Measurements from ENCODE around the gene ARHGAP22.

ARHGAP22 gene

DNA sequence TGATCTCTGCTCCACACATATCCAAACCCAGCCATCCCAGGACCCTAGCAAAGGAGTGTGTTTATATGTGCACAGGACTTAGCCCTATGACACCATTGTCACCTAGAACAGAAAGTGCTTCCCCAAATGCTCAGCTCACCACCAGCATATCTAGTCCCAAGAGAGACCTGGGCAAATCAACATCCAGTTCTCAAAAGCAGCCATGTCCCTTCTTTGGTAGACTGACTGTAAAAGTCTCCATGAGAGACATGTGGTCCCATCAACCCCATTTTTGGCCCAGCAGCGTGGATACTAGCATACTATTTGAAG is 20.9 kb upstream of the ARHGAP22 start:
- Histone ChIP-seq H3K27ac (replicated peaks) (no peak overlapping the region), H3K4me3 (replicated peaks; ENCODE audit: insufficient read depth, low read length) (no peak overlapping the region), H3K27me3 (ENCODE audit: insufficient read depth, poor library complexity, severe bottlenecking) (no peaks in the 10 kb centered on the region)
- no peak for DNase-seq (ENCODE audit: low read depth in 1 of 2, low spot score in 1 of 2)
- TF ChIP-seq POLR2AphosphoS5 (IDR thresholded peaks at IDR 0.05; ENCODE audit: low read depth) (no peak), SPI1 (IDR thresholded peaks at IDR 0.05; ENCODE audit: borderline replicate concordance, low read depth) (no peak), CTCF (IDR thresholded peaks at IDR 0.05; ENCODE audit: insufficient read depth, low read length) (no peak), GABPA (IDR thresholded peaks at IDR 0.05; ENCODE audit: low read depth) (no peak)
- TF ChIP-seq, protein P1, sequence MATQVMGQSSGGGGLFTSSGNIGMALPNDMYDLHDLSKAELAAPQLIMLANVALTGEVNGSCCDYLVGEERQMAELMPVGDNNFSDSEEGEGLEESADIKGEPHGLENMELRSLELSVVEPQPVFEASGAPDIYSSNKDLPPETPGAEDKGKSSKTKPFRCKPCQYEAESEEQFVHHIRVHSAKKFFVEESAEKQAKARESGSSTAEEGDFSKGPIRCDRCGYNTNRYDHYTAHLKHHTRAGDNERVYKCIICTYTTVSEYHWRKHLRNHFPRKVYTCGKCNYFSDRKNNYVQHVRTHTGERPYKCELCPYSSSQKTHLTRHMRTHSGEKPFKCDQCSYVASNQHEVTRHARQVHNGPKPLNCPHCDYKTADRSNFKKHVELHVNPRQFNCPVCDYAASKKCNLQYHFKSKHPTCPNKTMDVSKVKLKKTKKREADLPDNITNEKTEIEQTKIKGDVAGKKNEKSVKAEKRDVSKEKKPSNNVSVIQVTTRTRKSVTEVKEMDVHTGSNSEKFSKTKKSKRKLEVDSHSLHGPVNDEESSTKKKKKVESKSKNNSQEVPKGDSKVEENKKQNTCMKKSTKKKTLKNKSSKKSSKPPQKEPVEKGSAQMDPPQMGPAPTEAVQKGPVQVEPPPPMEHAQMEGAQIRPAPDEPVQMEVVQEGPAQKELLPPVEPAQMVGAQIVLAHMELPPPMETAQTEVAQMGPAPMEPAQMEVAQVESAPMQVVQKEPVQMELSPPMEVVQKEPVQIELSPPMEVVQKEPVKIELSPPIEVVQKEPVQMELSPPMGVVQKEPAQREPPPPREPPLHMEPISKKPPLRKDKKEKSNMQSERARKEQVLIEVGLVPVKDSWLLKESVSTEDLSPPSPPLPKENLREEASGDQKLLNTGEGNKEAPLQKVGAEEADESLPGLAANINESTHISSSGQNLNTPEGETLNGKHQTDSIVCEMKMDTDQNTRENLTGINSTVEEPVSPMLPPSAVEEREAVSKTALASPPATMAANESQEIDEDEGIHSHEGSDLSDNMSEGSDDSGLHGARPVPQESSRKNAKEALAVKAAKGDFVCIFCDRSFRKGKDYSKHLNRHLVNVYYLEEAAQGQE (IDR thresholded peaks at IDR 0.05; ENCODE audit: insufficient replicate concordance, low read depth): no peak

GRCh38 chr10:48623607-48624132 is 18.8 kb upstream of the ARHGAP22 start:
- DNase-seq (ENCODE audit: low read depth in 1 of 2, low spot score in 1 of 2): no peak
- TF ChIP-seq, protein P1 (IDR thresholded peaks at IDR 0.05; ENCODE audit: insufficient replicate concordance, low read depth): no peak
- TF ChIP-seq SPI1 (IDR thresholded peaks at IDR 0.05; ENCODE audit: borderline replicate concordance, low read depth) (peak; percentile 47; the same call in 1 of the 2 replicates), GABPA (IDR thresholded peaks at IDR 0.05; ENCODE audit: low read depth) (no peak)
- Histone ChIP-seq H3K27me3 (ENCODE audit: insufficient read depth, poor library complexity, severe bottlenecking) (no peaks in the 10 kb centered on the region), H3K27ac (replicated peaks) (no peak overlapping the region), H3K4me3 (replicated peaks; ENCODE audit: insufficient read depth, low read length) (no peak overlapping the region)

DNA sequence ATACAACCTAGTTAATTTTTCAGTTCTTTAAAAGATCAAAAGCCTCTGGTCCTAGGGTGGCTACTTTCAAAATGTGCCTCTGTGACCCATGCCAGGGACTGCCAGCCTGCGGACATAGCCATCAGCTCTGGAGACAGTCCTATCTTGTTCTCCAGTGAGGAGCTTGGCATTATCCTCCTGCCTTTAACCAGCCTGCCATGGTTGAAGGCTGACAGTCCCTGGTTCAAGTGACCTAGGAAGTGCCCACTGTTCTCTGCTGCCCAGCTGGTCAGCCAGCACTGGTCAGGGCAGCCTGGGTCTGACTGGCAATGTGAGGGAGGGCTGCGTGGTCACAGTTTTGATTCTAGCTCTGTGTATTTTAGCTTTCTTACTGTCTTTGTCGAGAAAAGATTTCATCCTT is 18.1 kb upstream of the ARHGAP22 start:
- Histone ChIP-seq H3K4me3 (replicated peaks; ENCODE audit: insufficient read depth, low read length) (no peak overlapping the region), H3K27ac (replicated peaks) (no peak overlapping the region), H3K27me3 (ENCODE audit: insufficient read depth, poor library complexity, severe bottlenecking) (no peaks in the 10 kb centered on the region)
- DNase-seq (ENCODE audit: low read depth in 1 of 2, low spot score in 1 of 2): no peak
- TF ChIP-seq GABPA (IDR thresholded peaks at IDR 0.05; ENCODE audit: low read depth) (no peak), POLR2AphosphoS5 (IDR thresholded peaks at IDR 0.05; ENCODE audit: low read depth) (no peak), CTCF (IDR thresholded peaks at IDR 0.05; ENCODE audit: insufficient read depth, low read length) (no peak), SPI1 (IDR thresholded peaks at IDR 0.05; ENCODE audit: borderline replicate concordance, low read depth) (no peak)
- TF ChIP-seq, protein P1 (IDR thresholded peaks at IDR 0.05; ENCODE audit: insufficient replicate concordance, low read depth): no peak
